GM12872 (cell line): Measurements from ENCODE around the gene PSMD3.

Source experiments
- TF ChIP-seq, protein P1 (sequence below): IDR thresholded peaks from 3 replicates; pipeline ENCODE4 v1.5.1; 2011; ENCODE audit warnings: low read depth, mild to moderate bottlenecking, low read length, moderate library complexity; ENCODE audit not compliant: insufficient read depth

Gene PSMD3

DNA sequence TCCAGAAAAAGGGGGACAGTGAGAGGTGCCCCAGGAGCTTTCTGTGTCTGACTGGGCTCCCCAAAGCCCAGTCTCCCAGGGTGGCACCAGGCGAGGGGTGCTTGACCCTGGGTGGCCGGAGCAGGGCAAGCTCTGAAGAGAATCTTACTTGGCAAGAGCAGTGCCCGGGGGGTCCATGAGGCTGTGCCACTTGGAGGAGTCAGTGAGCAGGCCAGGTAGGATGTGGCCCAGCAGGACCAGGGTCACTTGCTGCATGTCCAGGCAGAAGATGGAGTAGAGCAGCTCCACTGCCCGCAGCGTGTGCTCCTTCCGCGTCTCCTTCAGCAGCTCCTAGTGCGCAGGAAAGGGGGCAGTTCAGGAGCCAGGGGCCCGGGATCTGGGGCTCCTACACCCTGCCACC, 41.9 kb downstream of the PSMD3 start:
- TF ChIP-seq, protein P1, sequence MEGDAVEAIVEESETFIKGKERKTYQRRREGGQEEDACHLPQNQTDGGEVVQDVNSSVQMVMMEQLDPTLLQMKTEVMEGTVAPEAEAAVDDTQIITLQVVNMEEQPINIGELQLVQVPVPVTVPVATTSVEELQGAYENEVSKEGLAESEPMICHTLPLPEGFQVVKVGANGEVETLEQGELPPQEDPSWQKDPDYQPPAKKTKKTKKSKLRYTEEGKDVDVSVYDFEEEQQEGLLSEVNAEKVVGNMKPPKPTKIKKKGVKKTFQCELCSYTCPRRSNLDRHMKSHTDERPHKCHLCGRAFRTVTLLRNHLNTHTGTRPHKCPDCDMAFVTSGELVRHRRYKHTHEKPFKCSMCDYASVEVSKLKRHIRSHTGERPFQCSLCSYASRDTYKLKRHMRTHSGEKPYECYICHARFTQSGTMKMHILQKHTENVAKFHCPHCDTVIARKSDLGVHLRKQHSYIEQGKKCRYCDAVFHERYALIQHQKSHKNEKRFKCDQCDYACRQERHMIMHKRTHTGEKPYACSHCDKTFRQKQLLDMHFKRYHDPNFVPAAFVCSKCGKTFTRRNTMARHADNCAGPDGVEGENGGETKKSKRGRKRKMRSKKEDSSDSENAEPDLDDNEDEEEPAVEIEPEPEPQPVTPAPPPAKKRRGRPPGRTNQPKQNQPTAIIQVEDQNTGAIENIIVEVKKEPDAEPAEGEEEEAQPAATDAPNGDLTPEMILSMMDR, result no peak

DNA sequence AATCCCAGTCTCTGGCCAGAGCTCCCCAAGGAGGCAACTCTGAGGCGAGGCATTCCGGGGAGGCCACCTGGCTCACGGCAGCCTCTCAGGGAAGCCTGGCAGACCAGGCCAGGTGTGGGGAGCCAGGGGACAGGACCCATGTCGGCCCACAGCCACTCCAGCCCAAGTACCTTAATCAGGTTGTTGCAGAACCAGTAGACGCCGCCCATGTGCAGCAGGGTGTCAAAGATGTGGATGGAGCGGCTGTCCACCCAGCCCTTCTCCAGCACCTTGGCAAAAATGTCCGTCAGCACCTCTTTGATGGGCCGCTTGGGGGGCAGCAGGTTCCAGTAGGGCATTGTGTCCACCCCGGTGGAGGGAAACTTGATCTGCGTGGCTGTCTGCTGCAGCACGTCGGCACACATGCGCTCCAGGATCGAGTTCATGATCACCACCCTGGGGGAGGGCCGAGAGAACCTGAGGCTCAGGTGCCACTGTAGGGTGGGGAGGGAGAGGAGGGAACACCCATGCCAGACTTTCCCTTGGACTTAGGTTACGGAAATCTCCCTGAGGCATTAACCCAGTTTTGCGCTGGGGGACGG, 42.4 kb downstream of the PSMD3 start:
- TF ChIP-seq, protein P1, result no peak

DNA sequence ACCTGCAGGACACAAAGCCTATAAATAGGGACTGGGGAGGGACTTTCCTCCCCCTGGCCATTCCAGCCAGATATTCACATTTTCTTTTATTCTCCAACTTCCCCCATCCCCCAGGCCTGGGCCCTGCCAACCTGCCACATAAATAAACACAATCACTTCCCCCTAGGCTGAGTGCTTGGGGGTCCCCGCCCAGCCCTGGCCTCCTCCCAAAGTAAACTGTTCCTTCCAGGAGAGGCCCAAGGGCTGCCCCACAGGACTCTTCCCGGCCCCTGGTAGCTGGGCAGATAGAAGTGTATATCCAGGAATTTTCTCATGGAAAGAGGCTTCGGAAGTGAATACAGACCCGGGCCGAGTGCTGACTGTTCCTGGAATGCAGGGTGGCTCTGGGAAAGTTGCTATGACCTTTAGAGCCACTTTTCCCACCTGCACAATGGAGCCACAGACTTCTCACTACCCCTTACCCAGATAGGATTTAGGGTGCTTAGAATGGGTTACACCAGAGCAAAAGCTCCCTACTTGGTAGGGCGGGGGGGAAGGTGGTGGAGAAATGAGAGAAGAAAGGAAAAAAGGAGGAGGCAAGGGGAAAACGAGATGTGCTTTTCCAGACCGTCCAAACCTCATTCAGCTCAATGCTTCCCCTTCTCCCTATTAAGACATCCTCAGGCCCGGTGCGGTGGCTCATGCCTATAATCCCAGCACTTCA, 43.1 kb downstream of the PSMD3 start:
- TF ChIP-seq, protein P1, result no peak

DNA sequence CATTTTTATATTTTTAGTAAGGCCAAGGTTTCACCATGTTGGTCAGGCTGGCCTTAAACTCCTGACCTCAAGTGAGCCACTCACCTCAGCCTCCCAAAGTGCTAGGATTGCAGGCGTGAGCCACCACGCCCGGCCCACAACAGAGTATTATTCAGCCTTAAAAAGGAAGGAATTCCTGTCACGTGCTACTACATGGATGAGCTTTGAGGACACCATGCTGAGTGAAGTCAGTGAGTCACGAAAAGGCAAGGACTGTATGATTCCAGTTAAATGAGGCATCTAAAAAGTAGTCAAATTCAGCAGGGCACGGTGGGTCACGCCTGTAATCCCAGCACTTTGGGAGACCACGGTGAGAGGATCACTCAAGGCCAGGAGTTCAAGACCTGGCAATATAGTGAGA, 44.3 kb downstream of the PSMD3 start:
- TF ChIP-seq, protein P1, result no peak

DNA sequence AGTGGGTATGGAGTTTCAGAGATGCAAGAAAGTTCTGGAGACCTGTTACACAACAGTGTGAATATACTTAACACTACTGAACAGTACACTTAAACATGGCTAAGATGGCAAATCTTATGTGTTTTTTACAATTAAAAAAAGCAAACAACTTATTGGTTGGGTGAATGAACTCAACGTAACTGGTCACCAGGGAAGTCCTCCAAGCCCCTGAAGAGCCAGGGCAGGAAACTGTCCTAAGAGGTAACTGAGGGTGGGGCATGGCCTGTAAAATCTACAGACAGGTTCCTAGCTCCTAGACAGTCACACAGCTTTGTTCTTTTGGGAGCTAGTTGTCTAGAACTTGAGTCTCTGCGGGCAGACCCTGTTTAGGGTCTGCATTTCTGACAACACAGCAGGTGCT, 45.0 kb downstream of the PSMD3 start:
- TF ChIP-seq, protein P1, result no peak

DNA sequence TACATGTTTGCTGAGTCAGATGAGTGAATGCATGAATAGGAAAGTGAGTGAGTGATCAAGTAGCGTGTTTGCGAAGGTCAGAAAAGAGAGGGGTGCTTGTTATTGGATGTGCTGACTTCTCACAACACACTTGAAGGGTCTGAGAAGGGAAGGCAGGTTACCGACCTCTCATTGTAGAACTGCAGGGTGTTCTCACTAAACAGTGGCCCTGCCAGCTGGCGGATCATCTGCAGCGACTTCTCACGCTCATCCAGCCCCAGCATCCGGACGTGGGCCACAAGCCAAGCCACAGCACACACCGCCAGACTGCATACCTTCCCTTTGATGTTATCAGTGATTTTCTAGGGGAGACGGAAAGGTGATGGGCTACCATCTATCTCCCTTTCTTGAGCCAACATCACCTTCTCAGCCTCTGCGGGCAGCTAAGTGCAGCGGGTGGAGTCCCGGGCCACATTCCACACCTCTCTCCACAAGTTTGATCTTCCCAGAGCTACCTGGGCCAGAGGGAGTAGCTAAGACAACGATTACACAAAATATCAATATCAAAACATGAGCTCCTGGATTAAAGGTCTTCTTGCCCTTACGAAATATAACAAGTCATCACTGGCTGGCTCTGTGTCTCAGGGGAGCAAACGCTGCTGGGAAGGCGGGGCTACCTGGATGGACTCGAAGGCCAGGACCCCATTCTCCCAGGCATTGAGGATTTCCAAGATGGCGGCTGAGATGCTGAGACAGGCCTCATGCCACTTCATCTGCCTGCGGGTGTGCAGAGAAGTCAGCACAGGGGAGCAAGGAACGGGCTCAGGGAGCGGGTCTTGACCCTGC, 45.6 kb downstream of the PSMD3 start:
- TF ChIP-seq, protein P1, result no peak

DNA sequence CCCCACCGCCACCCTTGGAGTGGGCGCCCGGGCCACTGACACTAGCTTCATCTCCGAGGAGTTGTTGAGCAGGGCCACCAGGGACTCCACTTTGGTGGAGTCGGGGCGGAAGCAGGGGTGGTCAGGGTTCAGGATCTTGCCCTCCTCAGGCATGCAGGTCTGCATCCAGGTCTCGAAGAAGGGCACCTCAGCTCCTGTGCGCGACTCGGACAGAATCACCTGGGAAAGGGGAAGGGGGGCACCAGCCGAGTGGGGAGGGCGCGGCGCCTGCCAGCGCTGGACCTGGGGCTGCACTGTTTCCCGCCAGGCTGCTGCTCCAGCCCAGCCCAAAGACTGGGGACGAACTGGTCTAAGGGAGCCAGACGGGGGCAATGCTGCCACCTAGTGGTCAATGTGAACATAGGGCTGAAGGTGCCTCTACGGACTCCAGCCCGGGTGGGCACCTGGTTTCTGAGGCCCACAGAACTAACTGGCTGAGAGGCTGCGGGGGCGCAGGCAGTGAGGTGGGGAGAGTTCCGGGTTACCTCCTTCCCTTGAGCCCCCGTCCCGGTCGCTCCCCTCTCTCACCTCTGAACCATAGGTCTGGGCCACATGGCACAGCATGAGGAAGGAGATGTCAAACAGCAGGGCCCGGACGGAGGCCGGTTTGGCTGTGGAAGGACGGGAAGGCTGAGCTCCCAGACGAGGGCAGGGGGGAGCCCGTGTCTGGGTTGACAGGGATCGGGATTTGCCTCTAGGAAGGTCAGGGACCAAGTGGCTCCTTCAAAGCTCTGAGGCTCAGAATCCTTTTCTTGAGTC, 46.4 kb downstream of the PSMD3 start:
- TF ChIP-seq, protein P1, result peak; percentile 96
